HepG2 (cell line): ENCODE results near the gene SLC17A3. TPM values are rescaled to one million over a fixed set of nuclear protein-coding genes. Genes with fewer than 3 reads are reported as not detected.

Source experiments
- CTCF ChIP-seq: sonication (generic); formaldehyde crosslinking; IDR thresholded peaks from 2 replicates; pipeline ENCODE4 v1.5.0; 2020; ENCODE audit warnings: mild to moderate bottlenecking, missing genetic modification reagents, moderate library complexity
- GABPA ChIP-seq, 2 experiments: IDR thresholded peaks; 2 replicates each; pipeline ENCODE4 v1.6.1; 2011 to 2016; ENCODE audit warnings: low read depth in 2 of 2, low read length in 1 of 2, missing biosample characterization in 1 of 2, missing genetic modification characterization in 1 of 2
- HNRNPUL1 ChIP-seq: fragments of 200-400 bp; formaldehyde crosslinking; IDR thresholded peaks from 2 replicates; pipeline ENCODE4 v1.6.1; 2017; ENCODE audit warnings: low read depth, mild to moderate bottlenecking, low read length, moderate library complexity
- JUNB ChIP-seq: sonication (generic); formaldehyde crosslinking; IDR thresholded peaks from 2 replicates; pipeline ENCODE4 v1.8.0; 2022; ENCODE audit warnings: missing genetic modification reagents, mild to moderate bottlenecking, borderline replicate concordance
- KDM1A ChIP-seq: IDR thresholded peaks from 2 replicates; pipeline ENCODE4 v1.6.1; 2016; ENCODE audit warnings: missing compliant biosample characterization
- KMT2A ChIP-seq: sonication (generic); formaldehyde crosslinking; IDR thresholded peaks from 2 replicates; pipeline ENCODE4 v1.4.0; 2020; ENCODE audit warnings: missing genetic modification reagents
- NCOA2 ChIP-seq: sonication (generic); formaldehyde crosslinking; IDR thresholded peaks from 2 replicates; pipeline ENCODE4 v1.8.0; 2022; ENCODE audit warnings: inconsistent platforms
- REPIN1 ChIP-seq: sonication (generic); formaldehyde crosslinking; IDR thresholded peaks from 2 replicates; pipeline ENCODE4 v1.8.0; 2022; ENCODE audit warnings: missing genetic modification reagents, low read depth, mild to moderate bottlenecking, borderline replicate concordance
- RXRB ChIP-seq: IDR thresholded peaks from 2 replicates; pipeline ENCODE4 v1.6.1; 2016; ENCODE audit warnings: borderline replicate concordance, missing genetic modification reagents, missing compliant biosample characterization
- SMAD3 ChIP-seq: sonication (generic); formaldehyde crosslinking; IDR thresholded peaks from 2 replicates; pipeline ENCODE4 v1.4.0; 2020; ENCODE audit warnings: missing genetic modification reagents
- ZMYM4 ChIP-seq: sonication (generic); formaldehyde crosslinking; IDR thresholded peaks from 2 replicates; pipeline ENCODE4 v1.8.1; 2023; ENCODE audit warnings: mild to moderate bottlenecking, missing genetic modification reagents
- ZNF646 ChIP-seq: sonication (generic); formaldehyde crosslinking; IDR thresholded peaks from 2 replicates; pipeline ENCODE4 v1.9.0; 2021; ENCODE audit warnings: mild to moderate bottlenecking, missing genetic modification reagents
- ZNF749 ChIP-seq: sonication (generic); formaldehyde crosslinking; IDR thresholded peaks from 2 replicates; pipeline ENCODE4 v1.8.0; 2022; ENCODE audit warnings: mild to moderate bottlenecking, missing genetic modification reagents, moderate library complexity, borderline replicate concordance
- polyA plus RNA-seq, 8 experiments: library from polyadenylated mRNA; depleted of rRNA in 3 of 8; stranded (reverse) in 7 of 8; unstranded in 1 of 8; fragments of >200 nt; fragmentation: Illumina TruSeq in 4 of 8; extraction: Trizol in 4 of 8; gene quantifications; 2 replicates each; pipeline versions ENCODE4 v1.2.1 to v1.2.3, GENCODE V29; 2011 to 2016; ENCODE audit warnings: low read depth in 4 of 8, missing spikeins in 1 of 8, mixed read lengths in 1 of 8; ENCODE audit not compliant: insufficient read depth in 1 of 8
- total RNA-seq, 5 experiments: library from RNA; depleted of rRNA; stranded (reverse); fragments of >200 nt; fragmentation: Illumina TruSeq; extraction: Trizol; gene quantifications; 2 replicates each; pipeline ENCODE4 v1.2.3, GENCODE V29; 2016; ENCODE audit warnings: low read depth in 1 of 5
- TF ChIP-seq, protein P1 (sequence below): sonication (generic); formaldehyde crosslinking; IDR thresholded peaks from 2 replicates; pipeline ENCODE4 v1.4.0; 2020; ENCODE audit warnings: mild to moderate bottlenecking, missing genetic modification reagents, borderline replicate concordance

SLC17A3 gene
- total and polyA plus RNA-seq, 2 of the 13 experiments (the other 11 are each of a cell fraction or from before 2014, with no cell fraction given), result 0.09 to 0.11 TPM

- TF ChIP-seq CTCF (CRISPR knock-in tag) (peak; percentile 51; the same call in 1 of the 2 replicates), JUNB (CRISPR knock-in tag) (0 out of 2 replicates have a peak, but pooled peaks have one; percentile 57), SMAD3 (CRISPR knock-in tag) (peak; percentile 34; the same call in 1 of the 2 replicates), ZMYM4 (CRISPR knock-in tag) (peak; percentile 51), KMT2A (CRISPR knock-in tag) (no peak), KDM1A (no peak), NCOA2 (CRISPR knock-in tag) (peak; percentile 12; the same call in 1 of the 2 replicates), REPIN1 (CRISPR knock-in tag) (peak; percentile 63; the same call in 1 of the 2 replicates), ZNF646 (CRISPR knock-in tag) (peak; percentile 58; the same call in 1 of the 2 replicates), ZNF749 (no peak), GABPA (IDR thresholded peaks at IDR 0.05; ENCODE audit: low read depth, low read length) (no peak), GABPA (CRISPR knock-in tag; IDR thresholded peaks at IDR 0.05; ENCODE audit: low read depth) (0 out of 2 replicates have a peak, but pooled peaks have one; percentile 4), HNRNPUL1 (no peak), RXRB (CRISPR knock-in tag) (peak; percentile 45; the same call in 1 of the 2 replicates)
- TF ChIP-seq, protein P1, sequence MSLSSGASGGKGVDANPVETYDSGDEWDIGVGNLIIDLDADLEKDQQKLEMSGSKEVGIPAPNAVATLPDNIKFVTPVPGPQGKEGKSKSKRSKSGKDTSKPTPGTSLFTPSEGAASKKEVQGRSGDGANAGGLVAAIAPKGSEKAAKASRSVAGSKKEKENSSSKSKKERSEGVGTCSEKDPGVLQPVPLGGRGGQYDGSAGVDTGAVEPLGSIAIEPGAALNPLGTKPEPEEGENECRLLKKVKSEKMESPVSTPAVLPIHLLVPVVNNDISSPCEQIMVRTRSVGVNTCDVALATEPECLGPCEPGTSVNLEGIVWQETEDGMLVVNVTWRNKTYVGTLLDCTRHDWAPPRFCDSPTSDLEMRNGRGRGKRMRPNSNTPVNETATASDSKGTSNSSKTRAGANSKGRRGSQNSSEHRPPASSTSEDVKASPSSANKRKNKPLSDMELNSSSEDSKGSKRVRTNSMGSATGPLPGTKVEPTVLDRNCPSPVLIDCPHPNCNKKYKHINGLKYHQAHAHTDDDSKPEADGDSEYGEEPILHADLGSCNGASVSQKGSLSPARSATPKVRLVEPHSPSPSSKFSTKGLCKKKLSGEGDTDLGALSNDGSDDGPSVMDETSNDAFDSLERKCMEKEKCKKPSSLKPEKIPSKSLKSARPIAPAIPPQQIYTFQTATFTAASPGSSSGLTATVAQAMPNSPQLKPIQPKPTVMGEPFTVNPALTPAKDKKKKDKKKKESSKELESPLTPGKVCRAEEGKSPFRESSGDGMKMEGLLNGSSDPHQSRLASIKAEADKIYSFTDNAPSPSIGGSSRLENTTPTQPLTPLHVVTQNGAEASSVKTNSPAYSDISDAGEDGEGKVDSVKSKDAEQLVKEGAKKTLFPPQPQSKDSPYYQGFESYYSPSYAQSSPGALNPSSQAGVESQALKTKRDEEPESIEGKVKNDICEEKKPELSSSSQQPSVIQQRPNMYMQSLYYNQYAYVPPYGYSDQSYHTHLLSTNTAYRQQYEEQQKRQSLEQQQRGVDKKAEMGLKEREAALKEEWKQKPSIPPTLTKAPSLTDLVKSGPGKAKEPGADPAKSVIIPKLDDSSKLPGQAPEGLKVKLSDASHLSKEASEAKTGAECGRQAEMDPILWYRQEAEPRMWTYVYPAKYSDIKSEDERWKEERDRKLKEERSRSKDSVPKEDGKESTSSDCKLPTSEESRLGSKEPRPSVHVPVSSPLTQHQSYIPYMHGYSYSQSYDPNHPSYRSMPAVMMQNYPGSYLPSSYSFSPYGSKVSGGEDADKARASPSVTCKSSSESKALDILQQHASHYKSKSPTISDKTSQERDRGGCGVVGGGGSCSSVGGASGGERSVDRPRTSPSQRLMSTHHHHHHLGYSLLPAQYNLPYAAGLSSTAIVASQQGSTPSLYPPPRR (CRISPR knock-in tag), result peak; percentile 29; the same call in 1 of the 2 replicates
- TF ChIP-seq, all 625 proteins: peak for 54
These were observed 42.3 kb downstream of the SLC17A3 start, which contains the start of gene SLC17A1 (continued) for GRCh38 chr6:25831532-25832306.
